GM12801 (cell line): ENCODE measurements around the gene RNF141.

Experiments used
- TF ChIP-seq, protein P1 (sequence below): IDR thresholded peaks from one replicate; pipeline ENCODE4 v1.5.1; 2011; ENCODE audit warnings: control low read depth; ENCODE audit not compliant: insufficient read length; ENCODE audit errors: extremely low read depth

Gene RNF141

DNA sequence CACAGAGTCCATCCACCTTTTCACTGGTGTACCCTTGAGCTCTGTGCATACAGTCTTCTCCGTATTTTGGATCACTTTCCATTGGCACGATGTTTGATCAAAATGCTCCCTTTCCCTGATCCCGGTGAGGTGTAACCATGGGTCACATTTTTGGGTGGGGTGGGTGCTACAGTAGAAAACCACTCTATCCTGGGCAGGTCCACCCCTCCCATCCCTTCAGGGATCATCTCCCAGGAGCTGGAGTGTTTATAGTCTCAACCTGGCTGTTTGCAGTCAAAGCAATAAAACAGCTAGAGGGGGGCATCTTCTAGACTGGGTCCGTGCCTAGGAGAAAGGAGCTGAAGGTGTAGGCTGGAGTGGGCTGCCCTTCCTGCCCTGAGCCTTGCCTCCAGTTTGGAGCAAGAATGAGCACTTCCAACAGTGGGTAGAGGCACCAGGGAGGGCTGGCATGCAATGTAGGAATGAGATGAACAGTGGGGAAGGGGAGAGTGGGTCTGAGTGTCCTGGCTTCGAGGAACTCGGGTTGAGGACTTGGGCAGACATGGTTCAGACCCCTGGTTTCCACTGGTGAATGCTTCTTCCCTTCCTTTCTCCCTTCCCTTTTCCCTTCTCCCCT is 38.8 kb downstream of the RNF141 start:
- TF ChIP-seq, protein P1, sequence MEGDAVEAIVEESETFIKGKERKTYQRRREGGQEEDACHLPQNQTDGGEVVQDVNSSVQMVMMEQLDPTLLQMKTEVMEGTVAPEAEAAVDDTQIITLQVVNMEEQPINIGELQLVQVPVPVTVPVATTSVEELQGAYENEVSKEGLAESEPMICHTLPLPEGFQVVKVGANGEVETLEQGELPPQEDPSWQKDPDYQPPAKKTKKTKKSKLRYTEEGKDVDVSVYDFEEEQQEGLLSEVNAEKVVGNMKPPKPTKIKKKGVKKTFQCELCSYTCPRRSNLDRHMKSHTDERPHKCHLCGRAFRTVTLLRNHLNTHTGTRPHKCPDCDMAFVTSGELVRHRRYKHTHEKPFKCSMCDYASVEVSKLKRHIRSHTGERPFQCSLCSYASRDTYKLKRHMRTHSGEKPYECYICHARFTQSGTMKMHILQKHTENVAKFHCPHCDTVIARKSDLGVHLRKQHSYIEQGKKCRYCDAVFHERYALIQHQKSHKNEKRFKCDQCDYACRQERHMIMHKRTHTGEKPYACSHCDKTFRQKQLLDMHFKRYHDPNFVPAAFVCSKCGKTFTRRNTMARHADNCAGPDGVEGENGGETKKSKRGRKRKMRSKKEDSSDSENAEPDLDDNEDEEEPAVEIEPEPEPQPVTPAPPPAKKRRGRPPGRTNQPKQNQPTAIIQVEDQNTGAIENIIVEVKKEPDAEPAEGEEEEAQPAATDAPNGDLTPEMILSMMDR, result no peak

- TF ChIP-seq, protein P1, result no peak
Observed at GRCh38 chr11:10500757-10501684, 40.0 kb downstream of the RNF141 start.

DNA sequence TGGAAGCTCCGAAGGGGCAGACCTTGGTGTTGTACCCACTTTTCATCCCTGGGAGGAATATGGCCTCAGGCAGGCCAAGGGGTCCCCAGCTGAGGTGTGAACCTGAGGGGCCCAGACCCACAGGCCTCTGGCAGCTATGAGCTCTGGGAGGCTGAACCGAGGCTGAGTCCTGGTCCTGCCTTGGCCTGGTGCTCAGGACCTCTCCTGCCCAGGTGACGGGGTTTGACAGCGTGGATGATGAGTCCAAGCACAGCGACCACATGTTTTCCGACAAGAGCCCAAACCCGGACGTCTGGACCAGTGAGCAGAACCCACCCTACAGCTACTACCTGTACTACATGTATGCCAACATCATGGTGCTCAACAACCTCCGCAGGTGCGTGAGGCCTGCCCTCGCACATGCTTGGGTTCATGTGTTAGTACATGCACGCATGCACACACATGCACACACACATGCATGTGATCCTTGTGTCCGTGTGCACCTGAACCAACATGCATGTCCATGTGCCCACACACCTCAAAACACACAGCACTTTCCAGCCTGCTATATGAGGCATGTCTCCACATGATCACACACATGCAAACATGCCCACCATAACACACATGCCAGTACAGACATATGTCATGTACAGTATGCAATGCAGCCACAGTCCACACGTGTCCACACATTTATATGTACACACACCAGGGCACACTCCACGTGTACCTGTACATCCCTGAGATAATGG is 40.9 kb downstream of the RNF141 start:
- TF ChIP-seq, protein P1, result no peak

- TF ChIP-seq, protein P1, result no peak
Observed at GRCh38 chr11:10499452-10499851, 41.5 kb downstream of the RNF141 start.

DNA sequence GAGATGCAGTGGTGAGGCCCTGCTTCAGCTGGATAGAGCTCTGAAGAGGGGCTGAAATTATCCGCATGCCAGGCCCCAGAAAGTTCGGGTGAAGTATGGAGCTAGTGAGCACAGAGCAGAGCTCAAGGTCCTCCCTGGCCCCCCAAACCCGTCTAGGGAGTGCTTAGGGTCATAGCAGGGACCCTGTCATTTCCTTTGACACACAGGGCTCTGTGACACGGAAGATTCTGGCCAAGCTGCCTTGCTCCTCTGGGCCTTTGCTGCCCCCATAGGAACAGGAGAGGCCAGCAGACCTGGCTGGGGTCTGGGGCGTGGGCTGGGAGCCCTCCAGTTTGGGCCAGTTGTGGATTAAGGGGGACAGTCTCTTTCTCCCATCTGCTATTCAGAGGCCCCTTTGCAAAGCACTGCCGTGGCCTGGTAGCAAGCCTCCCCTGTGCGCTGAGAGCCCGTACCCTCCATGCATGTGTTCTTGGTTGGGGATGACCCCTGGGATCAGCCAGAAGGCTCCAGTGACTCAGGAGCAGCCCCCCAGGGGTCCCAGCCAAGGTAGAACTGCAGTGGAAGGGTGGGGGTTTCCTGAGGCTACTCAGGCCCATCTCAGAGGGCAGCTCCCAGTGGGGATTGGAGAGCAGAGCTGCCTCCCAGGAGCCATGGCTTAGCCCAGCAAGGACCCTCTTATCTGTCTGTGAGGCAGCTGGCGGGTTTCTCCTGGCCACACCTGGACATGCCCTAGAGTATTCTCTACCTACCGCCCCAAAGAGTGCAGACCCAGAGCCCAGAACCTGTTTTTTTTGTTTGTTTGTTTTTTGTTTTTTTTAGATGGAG is 42.3 kb downstream of the RNF141 start:
- TF ChIP-seq, protein P1, result no peak

- TF ChIP-seq, protein P1, result no peak
Observed at GRCh38 chr11:10498022-10498400, 43.0 kb downstream of the RNF141 start.
